ENCODE results near the gene CD68. TPM values are rescaled to one million over a fixed set of nuclear protein-coding genes. Genes with fewer than 3 reads are reported as not detected.

The CD68 gene
- total RNA-seq: 47.0 TPM
- 124 TPM for polyA plus RNA-seq
- long read RNA-seq, donor 1, partial matches to known transcripts: 0 of 2 reads
- long read RNA-seq, donor 1, other reads (novel, unspliced or antisense): 0 of 2 reads
- long read RNA-seq, donor 2: 0 reads
- long read RNA-seq, donor 3, transcript CD68-201 (6 exons, 1,878 nt): major isoform, 15 of 41 reads
- long read RNA-seq, donor 3, partial matches to known transcripts: 25 of 41 reads
- long read RNA-seq, donor 3, other reads (novel, unspliced or antisense): 0 of 41 reads
- long read RNA-seq, donor 4, transcript CD68-201 (6 exons, 1,878 nt): major isoform, 10 of 26 reads
- long read RNA-seq, donor 4, partial matches to known transcripts: 12 of 26 reads
- long read RNA-seq, donor 4, other reads (novel, unspliced or antisense): 0 of 26 reads
- long read RNA-seq, donor 5, transcript CD68-201 (6 exons, 1,878 nt): major isoform, 30 of 97 reads
- long read RNA-seq, donor 5, transcript CD68-202 (6 exons, 1,771 nt): minor isoform, 5 of 97 reads
- long read RNA-seq, donor 5, partial matches to known transcripts: 62 of 97 reads
- long read RNA-seq, donor 5, other reads (novel, unspliced or antisense): 0 of 97 reads
- long read RNA-seq, donor 6, transcript CD68-201 (6 exons, 1,878 nt): major isoform, 19 of 40 reads
- long read RNA-seq, donor 6, partial matches to known transcripts: 21 of 40 reads
- long read RNA-seq, donor 6, other reads (novel, unspliced or antisense): 0 of 40 reads
- long read RNA-seq, donor 7, transcript CD68-201 (6 exons, 1,878 nt): major isoform, 23 of 60 reads
- long read RNA-seq, donor 7, partial matches to known transcripts: 36 of 60 reads
- long read RNA-seq, donor 7, other reads (novel, unspliced or antisense): 0 of 60 reads
- long read RNA-seq, donor 8, transcript CD68-201 (6 exons, 1,878 nt): major isoform, 6 of 12 reads
- long read RNA-seq, donor 8, partial matches to known transcripts: 6 of 12 reads
- long read RNA-seq, donor 8, other reads (novel, unspliced or antisense): 0 of 12 reads
- long read RNA-seq, donor 9, transcript CD68-201 (6 exons, 1,878 nt): major isoform, 12 of 19 reads
- long read RNA-seq, donor 9, partial matches to known transcripts: 5 of 19 reads
- long read RNA-seq, donor 9, other reads (novel, unspliced or antisense): 0 of 19 reads
- long read RNA-seq, donor 10, transcript CD68-201 (6 exons, 1,878 nt): major isoform, 6 of 30 reads
- long read RNA-seq, donor 10, partial matches to known transcripts: 23 of 30 reads
- long read RNA-seq, donor 10, other reads (novel, unspliced or antisense): 0 of 30 reads

GRCh38 chr17:7579001-7579833 is at the start of gene CD68:
CD68 (plus strand) TSS chr17:7579638; CDS start chr17:7579678, 40 bp downstream.
- Histone ChIP-seq H3K36me3 (ENCODE audit: control insufficient read depth in 2 of 2, insufficient read depth in 2 of 2, low read length in 1 of 2) (peaks cover 60 to 67% of the 10 kb centered on the region in 2 donors), H3K4me3 (ENCODE audit: low read length in 2 of 2) (peak within 1 kb of the TSS in 1 of 2 donors; percentile 1), H3K9me3 (ENCODE audit: control insufficient read depth in 2 of 2, insufficient read depth in 1 of 2, low read length in 1 of 2) (peaks cover 0 to 12% of the 10 kb centered on the region in 2 donors), H3K27ac (ENCODE audit: low read depth in 1 of 2, low read length in 1 of 2) (peak within 1 kb of the TSS; percentile 68 to 81), H3K4me1 (ENCODE audit: control insufficient read depth in 2 of 2, insufficient read depth in 2 of 2, low read length in 2 of 2) (peaks cover 20 to 73% of the 10 kb centered on the region in 2 donors), H3K27me3 (ENCODE audit: control insufficient read depth in 2 of 2, insufficient read depth in 1 of 2, low read length in 1 of 2) (no peaks in the 10 kb centered on the region)
- WGBS: 55% methylated on average over 7 of the region's 7 CpGs
- peak in 1 of 9 donors; percentile 54 for DNase-seq (ENCODE audit: low read depth in 6 of 9, low spot score in 9 of 9)

DNA sequence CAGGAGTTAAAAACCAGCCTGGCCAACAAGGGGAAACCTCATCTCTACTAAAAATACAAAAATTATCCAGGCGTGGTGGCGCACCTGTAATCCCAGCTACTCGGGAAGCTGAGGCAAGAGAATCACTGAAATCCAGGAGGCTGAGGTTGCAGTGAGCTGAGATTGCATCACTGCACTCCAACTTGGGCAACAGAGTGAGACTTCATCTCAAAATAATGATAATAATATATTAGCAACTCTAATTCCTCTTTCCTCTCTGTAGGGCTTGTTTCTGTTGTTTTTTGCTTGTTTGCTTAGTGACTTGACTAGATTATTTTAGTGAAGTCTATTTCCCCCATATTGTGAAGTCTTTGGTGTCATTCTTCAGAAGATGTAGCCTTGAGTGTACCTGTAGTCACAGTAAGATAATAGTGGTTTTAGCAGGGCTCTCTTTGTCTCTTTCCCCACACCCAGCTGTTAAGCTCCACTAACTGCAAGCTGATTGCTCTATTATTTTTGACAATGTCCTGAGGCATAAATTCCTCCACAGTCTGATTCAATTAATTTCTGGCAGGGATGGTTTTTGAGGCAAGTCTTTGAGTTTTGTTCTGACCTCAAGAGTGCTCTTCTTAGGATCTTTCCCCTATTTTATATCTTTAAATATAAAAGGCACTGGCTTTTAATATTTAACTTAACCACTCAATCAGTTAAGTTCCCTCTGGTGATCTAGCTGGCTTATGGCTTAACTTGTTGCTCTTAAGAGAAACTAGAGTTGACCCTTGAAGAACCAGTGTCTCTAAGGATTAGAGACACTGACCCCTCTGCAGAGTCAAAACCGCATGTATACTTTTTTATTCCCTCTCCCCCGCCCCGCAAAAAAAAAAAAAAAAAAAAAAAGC is 49.2 kb upstream of the CD68 start:
- no peaks in the 10 kb centered on the region for H3K27me3 ChIP-seq (ENCODE audit: control insufficient read depth in 2 of 2, insufficient read depth in 1 of 2, low read length in 1 of 2)
- H3K9me3 ChIP-seq (ENCODE audit: control insufficient read depth in 2 of 2, insufficient read depth in 1 of 2, low read length in 1 of 2): peaks cover 0 to 36% of the 10 kb centered on the region in 2 donors
- no peaks in the 10 kb centered on the region for H3K36me3 ChIP-seq (ENCODE audit: control insufficient read depth in 2 of 2, insufficient read depth in 2 of 2, low read length in 1 of 2)
- DNase-seq (ENCODE audit: low read depth in 6 of 9, low spot score in 9 of 9): no peak
- WGBS: 96% methylated on average over 6 of the region's 6 CpGs
- H3K27ac ChIP-seq (ENCODE audit: low read depth in 1 of 2, low read length in 1 of 2): no peak overlapping the region
- no peaks in the 10 kb centered on the region for H3K4me1 ChIP-seq (ENCODE audit: control insufficient read depth in 2 of 2, insufficient read depth in 2 of 2, low read length in 2 of 2)
- H3K4me3 ChIP-seq (ENCODE audit: low read length in 2 of 2): no peak overlapping the region

DNA sequence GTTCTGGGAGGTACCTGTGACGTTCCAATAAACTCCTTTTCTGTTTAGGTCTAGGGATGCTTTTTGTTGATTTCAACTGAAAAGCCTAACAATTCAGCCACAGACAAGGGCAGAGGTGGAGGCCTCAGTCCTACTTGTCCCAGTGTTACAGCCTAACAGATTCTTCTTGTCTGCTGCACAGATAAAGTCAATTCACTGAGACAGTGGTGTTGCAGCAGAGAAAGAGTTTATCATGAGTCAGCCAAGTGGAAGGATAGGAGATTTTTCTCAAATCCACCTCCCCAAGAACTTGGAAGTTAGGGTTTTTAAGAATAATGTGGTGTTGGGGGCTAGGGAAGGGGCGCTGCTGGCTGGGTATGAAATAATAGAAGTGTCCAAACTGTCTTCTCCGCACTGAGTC is 41.4 kb upstream of the CD68 start:
- no peak for DNase-seq (ENCODE audit: low read depth in 6 of 9, low spot score in 9 of 9)
- 98% methylated on average over 3 of the region's 3 CpGs for WGBS
- H3K4me1 ChIP-seq (ENCODE audit: control insufficient read depth in 2 of 2, insufficient read depth in 2 of 2, low read length in 2 of 2): no peaks in the 10 kb centered on the region
- no peaks in the 10 kb centered on the region for H3K27me3 ChIP-seq (ENCODE audit: control insufficient read depth in 2 of 2, insufficient read depth in 1 of 2, low read length in 1 of 2)
- H3K27ac ChIP-seq (ENCODE audit: low read depth in 1 of 2, low read length in 1 of 2): no peak overlapping the region
- no peaks in the 10 kb centered on the region for H3K36me3 ChIP-seq (ENCODE audit: control insufficient read depth in 2 of 2, insufficient read depth in 2 of 2, low read length in 1 of 2)
- H3K9me3 ChIP-seq (ENCODE audit: control insufficient read depth in 2 of 2, insufficient read depth in 1 of 2, low read length in 1 of 2): peaks cover 4 to 14% of the 10 kb centered on the region in 2 donors
- H3K4me3 ChIP-seq (ENCODE audit: low read length in 2 of 2): no peak overlapping the region

DNA sequence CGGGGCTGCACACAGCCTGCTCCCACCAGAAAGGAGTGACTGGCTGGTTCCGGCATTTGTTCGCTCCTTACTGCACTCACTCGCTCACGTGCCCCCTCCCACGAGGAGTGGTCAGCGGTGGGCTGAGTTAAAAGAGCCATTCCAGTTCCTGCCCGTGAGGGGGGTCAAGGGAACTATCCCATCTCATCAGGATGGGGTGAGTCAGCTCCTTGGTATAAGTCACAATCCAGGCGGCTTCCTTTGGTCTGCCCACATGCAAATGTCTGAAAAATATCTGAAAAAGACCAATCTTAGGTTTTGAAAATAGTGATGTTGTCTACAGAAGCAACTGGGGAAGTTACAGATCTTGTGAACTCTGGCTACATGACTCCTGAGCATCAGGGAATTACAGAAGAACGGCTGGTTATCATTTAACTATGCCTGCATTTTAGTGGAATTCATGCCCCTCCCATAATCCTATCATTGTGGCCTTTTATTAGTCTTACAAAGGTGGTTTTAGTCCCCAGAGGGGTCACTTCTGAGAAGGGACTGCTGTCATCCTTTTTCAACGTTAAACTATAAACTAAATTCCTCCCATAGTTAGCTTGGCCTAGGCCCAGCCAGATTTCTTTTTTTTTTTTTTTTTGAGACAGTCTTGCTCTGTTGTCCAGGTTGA is 40.4 kb upstream of the CD68 start:
- no peak for DNase-seq (ENCODE audit: low read depth in 6 of 9, low spot score in 9 of 9)
- Histone ChIP-seq H3K4me3 (ENCODE audit: low read length in 2 of 2) (no peak overlapping the region), H3K27me3 (ENCODE audit: control insufficient read depth in 2 of 2, insufficient read depth in 1 of 2, low read length in 1 of 2) (no peaks in the 10 kb centered on the region), H3K9me3 (ENCODE audit: control insufficient read depth in 2 of 2, insufficient read depth in 1 of 2, low read length in 1 of 2) (peaks cover 4 to 14% of the 10 kb centered on the region in 2 donors), H3K4me1 (ENCODE audit: control insufficient read depth in 2 of 2, insufficient read depth in 2 of 2, low read length in 2 of 2) (no peaks in the 10 kb centered on the region), H3K36me3 (ENCODE audit: control insufficient read depth in 2 of 2, insufficient read depth in 2 of 2, low read length in 1 of 2) (no peaks in the 10 kb centered on the region), H3K27ac (ENCODE audit: low read depth in 1 of 2, low read length in 1 of 2) (no peak overlapping the region)
- 87% methylated on average over 11 of the region's 11 CpGs for WGBS

DNA sequence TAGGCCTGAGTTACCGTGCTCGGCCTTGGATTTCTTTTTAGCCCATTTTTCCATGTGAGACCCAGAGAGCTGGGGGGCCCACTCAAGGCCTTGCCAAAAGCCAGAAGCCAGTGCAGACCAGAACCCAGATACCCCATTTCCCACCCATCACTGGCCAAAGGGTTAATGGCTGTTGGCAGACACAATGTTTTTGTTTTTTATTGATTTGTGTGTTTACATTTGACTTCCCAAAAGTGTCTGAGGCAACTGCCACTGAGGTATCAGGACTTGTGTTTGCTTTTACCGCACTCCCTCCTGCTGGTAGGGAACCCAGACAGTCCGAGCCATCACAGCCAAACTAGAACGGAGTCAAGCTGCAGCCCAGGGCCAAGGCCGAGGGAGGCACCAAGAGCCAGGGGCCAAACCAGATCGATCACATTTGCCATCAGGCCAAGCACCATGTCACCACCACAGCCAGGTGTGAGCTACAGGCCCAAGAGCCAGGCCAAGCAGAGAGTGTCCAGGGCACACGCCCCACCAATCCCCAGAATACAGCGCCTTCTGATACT is 38.3 kb upstream of the CD68 start:
- Histone ChIP-seq H3K36me3 (ENCODE audit: control insufficient read depth in 2 of 2, insufficient read depth in 2 of 2, low read length in 1 of 2) (no peaks in the 10 kb centered on the region), H3K27ac (ENCODE audit: low read depth in 1 of 2, low read length in 1 of 2) (no peak overlapping the region), H3K4me1 (ENCODE audit: control insufficient read depth in 2 of 2, insufficient read depth in 2 of 2, low read length in 2 of 2) (no peaks in the 10 kb centered on the region), H3K4me3 (ENCODE audit: low read length in 2 of 2) (no peak overlapping the region), H3K27me3 (ENCODE audit: control insufficient read depth in 2 of 2, insufficient read depth in 1 of 2, low read length in 1 of 2) (no peaks in the 10 kb centered on the region), H3K9me3 (ENCODE audit: control insufficient read depth in 2 of 2, insufficient read depth in 1 of 2, low read length in 1 of 2) (peaks cover 4 to 14% of the 10 kb centered on the region in 2 donors)
- 98% methylated on average over 9 of the region's 9 CpGs for WGBS
- DNase-seq (ENCODE audit: low read depth in 6 of 9, low spot score in 9 of 9): no peak

GRCh38 chr17:7544911-7545310 is 34.5 kb upstream of the CD68 start:
- H3K4me3 ChIP-seq (ENCODE audit: low read length in 2 of 2): no peak overlapping the region
- no peaks in the 10 kb centered on the region for H3K9me3 ChIP-seq (ENCODE audit: control insufficient read depth in 2 of 2, insufficient read depth in 1 of 2, low read length in 1 of 2)
- DNase-seq (ENCODE audit: low read depth in 6 of 9, low spot score in 9 of 9): no peak
- 83% methylated on average over 6 of the region's 6 CpGs for WGBS
- H3K27ac ChIP-seq (ENCODE audit: low read depth in 1 of 2, low read length in 1 of 2): no peak overlapping the region
- H3K4me1 ChIP-seq (ENCODE audit: control insufficient read depth in 2 of 2, insufficient read depth in 2 of 2, low read length in 2 of 2): peaks cover 0 to 11% of the 10 kb centered on the region in 2 donors
- H3K36me3 ChIP-seq (ENCODE audit: control insufficient read depth in 2 of 2, insufficient read depth in 2 of 2, low read length in 1 of 2): no peaks in the 10 kb centered on the region
- H3K27me3 ChIP-seq (ENCODE audit: control insufficient read depth in 2 of 2, insufficient read depth in 1 of 2, low read length in 1 of 2): peaks cover 3 to 25% of the 10 kb centered on the region in 2 donors

- Histone ChIP-seq H3K4me1 (ENCODE audit: control insufficient read depth in 2 of 2, insufficient read depth in 2 of 2, low read length in 2 of 2) (peaks cover 0 to 22% of the 10 kb centered on the region in 2 donors), H3K27ac (ENCODE audit: low read depth in 1 of 2, low read length in 1 of 2) (peak within 1 kb of the TSS; percentile 47 to 90), H3K4me3 (ENCODE audit: low read length in 2 of 2) (peak within 1 kb of the TSS; percentile 44 to 52), H3K9me3 (ENCODE audit: control insufficient read depth in 2 of 2, insufficient read depth in 1 of 2, low read length in 1 of 2) (no peaks in the 10 kb centered on the region), H3K36me3 (ENCODE audit: control insufficient read depth in 2 of 2, insufficient read depth in 2 of 2, low read length in 1 of 2) (no peaks in the 10 kb centered on the region), H3K27me3 (ENCODE audit: control insufficient read depth in 2 of 2, insufficient read depth in 1 of 2, low read length in 1 of 2) (peaks cover 3 to 36% of the 10 kb centered on the region in 2 donors)
- DNase-seq (ENCODE audit: low read depth in 6 of 9, low spot score in 9 of 9): peak in 1 of 9 donors; percentile 35
- 10% methylated on average over 65 of the region's 65 CpGs for WGBS
These were observed 30.6 kb upstream of the CD68 start, which contains the start of gene TNFSF12 for GRCh38 chr17:7548585-7549400. TNFSF12 (plus strand) TSS chr17:7549058; CDS start chr17:7549154, 96 bp downstream.

All from thymus (tissue), 14 donors.